PFSK-1 (cell line): ENCODE data around the gene NME3.

ENCODE experiments used
- FOXP2 ChIP-seq: optimal IDR thresholded peaks from 2 replicates; pipeline ENCODE3; 2011; ENCODE audit warnings: borderline replicate concordance, control low read depth, inconsistent platforms; ENCODE audit not compliant: insufficient read depth; ENCODE audit errors: extremely low read length, extremely low read depth
- POLR2AphosphoS5 ChIP-seq: IDR thresholded peaks from 2 replicates; pipeline ENCODE4 v1.6.1; 2012; ENCODE audit warnings: low read depth, mild to moderate bottlenecking, control low read depth, low read length, moderate library complexity
- REST ChIP-seq, 2 experiments: IDR thresholded peaks; 2 replicates each; pipeline versions ENCODE4 v1.6.1 to v1.8.0; 2011 to 2012; ENCODE audit warnings: low read depth in 2 of 2, low read length in 2 of 2, control low read depth in 1 of 2, inconsistent platforms in 1 of 2, mild to moderate bottlenecking in 1 of 2, moderate library complexity in 1 of 2; ENCODE audit not compliant: insufficient read depth in 1 of 2
- SIN3A ChIP-seq: IDR thresholded peaks from 2 replicates; pipeline ENCODE4 v1.6.1; 2012; ENCODE audit warnings: mild to moderate bottlenecking, low read length, moderate library complexity, borderline replicate concordance; ENCODE audit not compliant: insufficient read depth
- TAF1 ChIP-seq: IDR thresholded peaks from 2 replicates; pipeline ENCODE4 v1.6.1; 2012; ENCODE audit warnings: low read length, control low read depth, borderline replicate concordance; ENCODE audit not compliant: insufficient read depth

The NME3 gene

DNA sequence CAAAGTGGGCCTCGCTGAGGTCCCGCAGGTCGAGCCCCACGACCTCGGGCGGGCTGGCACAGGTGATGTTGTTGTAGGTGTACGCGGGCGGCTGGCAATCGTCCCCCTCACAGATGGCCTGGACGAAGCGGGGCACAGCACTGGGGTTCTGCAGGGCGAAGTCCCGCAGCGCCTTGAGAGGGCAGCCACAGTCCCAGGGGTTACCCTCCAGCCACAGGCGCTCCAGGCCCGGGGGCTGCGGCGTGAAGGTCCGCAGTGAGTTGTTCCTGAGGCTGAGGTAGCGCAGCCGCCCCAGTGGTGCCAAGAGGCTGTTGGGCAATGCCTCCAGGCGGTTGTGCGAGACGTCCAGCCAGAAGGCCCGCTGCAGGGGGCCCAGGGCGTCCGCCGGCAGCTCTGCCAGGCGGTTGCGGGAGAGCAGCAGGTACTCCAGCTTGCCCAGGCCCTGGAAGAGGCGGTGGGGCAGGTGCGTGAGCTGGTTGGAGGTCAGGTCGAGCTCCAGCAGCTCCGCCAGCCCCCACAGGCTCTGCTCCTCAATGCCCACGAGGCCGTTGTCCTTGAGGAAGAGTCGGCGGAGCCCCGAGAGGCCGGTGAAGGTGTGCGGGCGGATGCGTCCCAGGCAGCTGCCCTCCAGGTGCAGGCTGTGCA lies 19.4 kb upstream of the NME3 start:
- TF ChIP-seq SIN3A (no peak), POLR2AphosphoS5 (no peak)

DNA sequence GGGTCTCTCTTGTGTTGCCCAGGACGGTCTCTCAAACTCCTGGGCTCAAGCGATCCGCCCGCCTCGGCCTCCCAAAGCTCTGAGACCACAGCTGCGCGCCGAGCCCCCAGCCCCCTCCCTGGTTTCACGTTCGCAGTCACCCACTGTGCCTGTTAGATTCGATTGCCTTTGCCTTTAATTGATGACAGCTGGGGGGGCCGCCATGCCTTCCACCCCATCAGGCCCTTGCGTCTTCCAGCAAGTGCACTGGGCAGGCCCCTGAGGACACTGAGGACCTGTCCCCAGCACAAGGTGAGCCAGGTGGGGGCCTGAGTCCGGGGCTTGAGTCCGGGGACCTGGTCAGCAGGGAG lies 18.9 kb upstream of the NME3 start:
- TF ChIP-seq SIN3A (no peak), POLR2AphosphoS5 (no peak), REST (IDR thresholded peaks at IDR 0.05; ENCODE audit: insufficient read depth in 1 of 2, low read depth in 2 of 2, low read length in 2 of 2) (no peak), TAF1 (no peak), FOXP2 (no peak)

GRCh38 chr16:1789643-1790045 lies 18.3 kb upstream of the NME3 start:
- TF ChIP-seq FOXP2 (no peak), SIN3A (no peak), POLR2AphosphoS5 (no peak), TAF1 (no peak), REST (IDR thresholded peaks at IDR 0.05; ENCODE audit: insufficient read depth in 1 of 2, low read depth in 2 of 2, low read length in 2 of 2) (no peak)

DNA sequence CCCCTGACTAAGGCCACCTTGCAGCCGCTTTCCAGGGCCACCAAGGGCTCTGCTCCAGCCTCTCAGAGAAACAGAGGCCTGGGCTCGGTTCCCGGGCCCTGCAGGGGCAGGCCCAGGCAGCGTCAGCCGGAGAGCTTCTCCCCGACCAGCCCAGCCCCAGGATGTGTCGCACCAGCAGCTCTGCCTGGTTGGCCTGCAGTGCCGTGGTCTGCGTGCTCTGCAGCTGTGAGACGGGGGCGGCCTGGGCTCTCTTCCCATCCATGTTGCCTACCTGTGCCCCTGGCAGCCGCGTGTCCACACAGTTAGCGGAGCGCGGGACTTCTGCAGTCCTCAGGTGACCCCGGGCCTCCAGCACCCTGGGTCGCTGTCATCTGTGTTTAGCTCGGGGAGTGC lies 17.4 kb upstream of the NME3 start:
- TF ChIP-seq REST (IDR thresholded peaks at IDR 0.05; ENCODE audit: insufficient read depth in 1 of 2, low read depth in 2 of 2, low read length in 2 of 2) (no peak), SIN3A (no peak), POLR2AphosphoS5 (no peak), FOXP2 (no peak), TAF1 (no peak)

- TF ChIP-seq REST (IDR thresholded peaks at IDR 0.05; ENCODE audit: insufficient read depth in 1 of 2, low read depth in 2 of 2, low read length in 2 of 2) (no peak), FOXP2 (no peak), SIN3A (no peak), POLR2AphosphoS5 (no peak), TAF1 (no peak)
Measured at GRCh38 chr16:1788095-1788707, 16.9 kb upstream of the NME3 start.
